Activated CD8-positive, alpha-beta T cell treated with anti-CD3 and anti-CD28 coated beads for 36 hours (primary cell): Measurements from ENCODE around the gene FAM13B. TPM values are rescaled to one million over a fixed set of nuclear protein-coding genes. Genes with fewer than 3 reads are reported as not detected.
A peak's percentile ranks its signal among the peaks of the same experiment; 100 is the strongest.

Experiments used
- ATAC-seq: fragments of 200-7000 bp; cut with Tn5 transposase; one replicate; pipeline ENCODE4 v1.10.0; 2021; ENCODE audit warnings: mild to moderate bottlenecking, moderate library complexity
- CTCF ChIA-PET: fragments of 350-600 bp; sonication (Branson Sonifier 250); formaldehyde crosslinking; loops from one replicate; lab custom pipeline; 2021; ENCODE audit warnings: antibody characterized with exemption; lab: Charles Lee
- POLR2A ChIA-PET: fragments of 350-600 bp; sonication (Branson Sonifier 250); formaldehyde crosslinking; loops from one replicate; lab custom pipeline; 2021; ENCODE audit warnings: antibody characterized with exemption; lab: Charles Lee
- DNase-seq: peaks from one replicate; pipeline ENCODE4 v3.0.0-alpha.2; 2020
- H3K27ac Mint-ChIP-seq: one replicate; pipeline ENCODE4 v1.8.0; 2021; ENCODE audit warnings: mild to moderate bottlenecking, mixed read lengths
- H3K27me3 Mint-ChIP-seq: one replicate; pipeline ENCODE4 v1.8.0; 2021; ENCODE audit warnings: mixed read lengths
- H3K36me3 Mint-ChIP-seq: one replicate; pipeline ENCODE4 v1.8.0; 2021; ENCODE audit warnings: low read depth, mixed read lengths
- H3K4me1 Mint-ChIP-seq: one replicate; pipeline ENCODE4 v1.8.0; 2021; ENCODE audit warnings: low read depth, mixed read lengths
- H3K4me3 Mint-ChIP-seq: one replicate; pipeline ENCODE4 v1.8.0; 2021; ENCODE audit warnings: mild to moderate bottlenecking, moderate library complexity, mixed read lengths
- H3K9me3 Mint-ChIP-seq: one replicate; pipeline ENCODE4 v1.8.0; 2021; ENCODE audit warnings: mixed read lengths
- CTCF ChIP-seq: fragments of 200-600 bp; IDR thresholded peaks from one replicate; pipeline ENCODE4 v1.8.0; 2022; ENCODE audit warnings: antibody characterized with exemption, mild to moderate bottlenecking
- intact Hi-C: fragments of 100-400 bp; cut with micrococcal nuclease; formaldehyde crosslinking; loops from one replicate; pipeline ENCODE4 v1.10.0; 2022
- total RNA-seq, 2 experiments: library from RNA; stranded (reverse); gene quantifications; one replicate each; pipeline ENCODE4 v1.2.3, GENCODE V29; 2021

The FAM13B gene
- total RNA-seq, 2 experiments from 2014 or later, result 14.8 to 17.5 TPM

DNA sequence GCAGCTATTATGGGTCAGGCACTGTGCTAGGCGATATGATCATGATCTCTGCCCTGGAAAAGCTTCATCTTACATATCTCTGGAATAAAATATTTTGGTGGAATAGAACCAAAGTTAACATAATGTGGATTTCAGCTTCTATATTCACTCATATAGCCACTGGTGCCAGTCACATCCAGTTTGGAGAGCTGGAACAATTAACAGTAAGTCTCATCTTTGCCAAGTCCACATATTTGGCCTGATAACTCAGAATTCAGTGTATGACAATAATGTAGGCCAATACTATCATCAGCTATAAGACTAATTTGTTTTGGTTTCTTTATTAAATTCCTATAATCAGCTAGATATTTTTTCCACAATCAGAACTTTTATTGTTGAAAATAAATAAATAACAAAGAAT lies 5.9 kb upstream of the FAM13B start:
- no peaks in the 10 kb centered on the region for H3K27me3 Mint-ChIP-seq
- intact Hi-C loops, result no loop called here

DNA sequence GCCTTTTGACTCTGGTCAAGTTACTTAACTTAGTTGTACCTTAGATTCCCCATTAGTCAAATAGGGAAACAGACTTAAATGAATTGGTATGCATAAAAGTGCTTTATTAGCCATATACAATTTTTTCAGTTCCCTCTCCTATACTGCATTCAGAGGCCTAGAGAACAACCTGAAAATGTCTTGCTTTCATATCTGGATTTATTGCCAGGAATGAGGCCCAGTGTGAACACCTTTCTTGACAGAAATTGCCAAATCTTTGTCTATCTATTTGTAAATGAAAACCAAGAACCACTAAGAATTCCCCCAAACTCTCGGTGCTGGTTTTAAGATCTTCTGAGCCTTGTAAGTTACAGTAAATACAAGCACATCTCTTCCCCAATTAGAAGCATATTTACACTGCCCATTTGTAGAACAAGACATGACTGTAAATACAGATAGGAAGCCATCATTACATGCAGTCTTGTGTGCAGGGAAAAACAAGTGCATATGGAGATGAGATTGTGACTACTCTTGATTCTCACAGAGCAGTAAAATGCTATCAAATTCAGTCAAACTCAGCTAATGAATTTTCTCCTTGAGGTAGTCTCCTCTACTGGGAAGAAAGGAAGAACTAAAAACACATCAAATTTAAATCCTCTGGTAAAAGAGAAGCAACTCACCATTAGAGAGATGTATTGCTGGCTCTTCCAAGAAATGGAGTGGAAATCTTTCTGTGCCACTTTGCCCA lies 5.2 kb upstream of the FAM13B start:
- CTCF ChIA-PET, result interaction anchor here (1.9 to 8.5 kb wide), 6 partner anchors 18 to 259 kb away, joined by 6 to 226 read pairs (median 19); no protein-coding TSS in a partner anchor
- Mint-ChIP-seq H3K27ac (no peak overlapping the region), H3K4me1 (peaks cover 17% of the 10 kb centered on the region), H3K9me3 (no peaks in the 10 kb centered on the region), H3K36me3 (no peaks in the 10 kb centered on the region), H3K27me3 (no peaks in the 10 kb centered on the region), H3K4me3 (no peak overlapping the region)
- POLR2A ChIA-PET, result interaction anchor here (0.8 kb wide), 1 partner anchor 23 kb away, joined by 3 read pairs; no protein-coding TSS in a partner anchor
- no peak for TF ChIP-seq CTCF
- DNase-seq, result no peak
- no peak for ATAC-seq
- intact Hi-C loops, result no loop called here

More for the DNA sequence above, 5.9 kb upstream of the FAM13B start:
- TF ChIP-seq CTCF, result no peak
- H3K9me3 Mint-ChIP-seq, result no peaks in the 10 kb centered on the region
- ChIA-PET POLR2A (interaction anchor here (0.8 to 1.0 kb wide), 2 partner anchors 18 to 41 kb away, joined by 3 to 4 read pairs; no protein-coding TSS in a partner anchor), CTCF (interaction anchor here (0.8 to 8.5 kb wide), 8 partner anchors 13 to 260 kb away, joined by 3 to 226 read pairs (median 4); partner anchors contain the start of gene NME5)
- DNase-seq (no peak), ATAC-seq (no peak)
- H3K27ac Mint-ChIP-seq, result no peak overlapping the region
- peaks cover 12% of the 10 kb centered on the region for H3K4me1 Mint-ChIP-seq
- no peaks in the 10 kb centered on the region for H3K36me3 Mint-ChIP-seq
- H3K4me3 Mint-ChIP-seq, result no peak overlapping the region

- ChIA-PET CTCF (interaction anchor here (1.2 to 8.5 kb wide), 15 partner anchors 14 to 259 kb away, joined by 3 to 226 read pairs (median 12); partner anchors contain the start of gene NME5), POLR2A (interaction anchor here (0.8 to 1.2 kb wide), 2 partner anchors 24 to 31 kb away, joined by 3 to 4 read pairs; no protein-coding TSS in a partner anchor)
- H3K27me3 Mint-ChIP-seq, result no peaks in the 10 kb centered on the region
Observed at GRCh38 chr5:138037271-138037670, 4.4 kb upstream of the FAM13B start.

GRCh38 chr5:138035605-138036537 lies 3.0 kb upstream of the FAM13B start:
- POLR2A ChIA-PET, result interaction anchor here (0.6 to 1.6 kb wide), 5 partner anchors 10 to 284 kb away, joined by 3 to 4 read pairs (median 3); no protein-coding TSS in a partner anchor
- peak; percentile 81 for DNase-seq
- no peaks in the 10 kb centered on the region for H3K9me3 Mint-ChIP-seq
- CTCF ChIA-PET, result interaction anchor here (0.6 to 8.5 kb wide), 56 partner anchors 8 to 407 kb away, joined by 3 to 226 read pairs (median 4); partner anchors contain the start of genes CDC25C and NME5
- intact Hi-C loops, result loop anchor here (1.0 kb wide), 1 partner anchor 32 kb away; no protein-coding TSS in a partner anchor
- peak; percentile 88 for TF ChIP-seq CTCF
- H3K36me3 Mint-ChIP-seq, result peaks cover 12% of the 10 kb centered on the region
- peaks cover 27% of the 10 kb centered on the region for H3K4me1 Mint-ChIP-seq
- H3K4me3 Mint-ChIP-seq, result no peak overlapping the region
- peak; percentile 67 for ATAC-seq
- H3K27ac Mint-ChIP-seq, result peak overlapping the region; percentile 6
- H3K27me3 Mint-ChIP-seq, result no peaks in the 10 kb centered on the region

More at GRCh38 chr5:138037271-138037670, 4.4 kb upstream of the FAM13B start:
- intact Hi-C loops, result no loop called here
- no peak overlapping the region for H3K4me3 Mint-ChIP-seq
- H3K9me3 Mint-ChIP-seq, result no peaks in the 10 kb centered on the region
- ATAC-seq (no peak), DNase-seq (no peak)
- no peak overlapping the region for H3K27ac Mint-ChIP-seq
- H3K36me3 Mint-ChIP-seq, result peaks cover 2% of the 10 kb centered on the region
- TF ChIP-seq CTCF, result no peak
- H3K4me1 Mint-ChIP-seq, result peaks cover 17% of the 10 kb centered on the region
